ENCODE results near the gene UTP14A. TPM values are rescaled to one million over a fixed set of nuclear protein-coding genes. Genes with fewer than 3 reads are reported as not detected.

The UTP14A gene
- total and polyA plus RNA-seq, 2 experiments from 2014 or later, result 13.3 to 15.9 TPM

GRCh38 chrX:129934952-129935351 lies 29.0 kb downstream of the UTP14A start:
- 78 to 93% methylated on average over 5 of the region's 5 CpGs for WGBS, 2 experiments (ENCODE audit: low coverage in 1 of 2, low lambda C conversion rate in 2 of 2, missing lambda C conversion rate in 2 of 2)
- no peak overlapping the region for H3K9ac ChIP-seq
- H3K4me2 ChIP-seq (ENCODE audit: unreplicated experiment), result no peak overlapping the region
- H3K4me1 ChIP-seq (ENCODE audit: insufficient read depth), result no peaks in the 10 kb centered on the region; the same call in 1 of the 2 replicates
- no peaks in the 10 kb centered on the region for H3K9me3 ChIP-seq (ENCODE audit: low read depth)
- TF ChIP-seq EZH2 (IDR thresholded peaks at IDR 0.05; ENCODE audit: insufficient read depth, poor library complexity, severe bottlenecking) (no peak), EZH2phosphoT487 (IDR thresholded peaks at IDR 0.05; ENCODE audit: insufficient read depth, low read depth) (no peak)
- H3K27me3 ChIP-seq (replicated peaks; ENCODE audit: insufficient read depth), result no peaks in the 10 kb centered on the region
- no peaks in the 10 kb centered on the region for H4K20me1 ChIP-seq (ENCODE audit: insufficient read depth)
- no peak overlapping the region for H3K4me3 ChIP-seq
- H3K9me2 ChIP-seq (ENCODE audit: insufficient read depth), result no peaks in the 10 kb centered on the region
- in situ Hi-C loops (cut with MboI), result loop anchor here (25.0 kb wide), 1 partner anchor 252 kb away; no protein-coding TSS in a partner anchor
- no peak for DNase-seq
- peaks cover 4% of the 10 kb centered on the region for H3F3A ChIP-seq (ENCODE audit: insufficient read depth)
- no peaks in the 10 kb centered on the region for H3K36me3 ChIP-seq (ENCODE audit: low read depth)
- H3K27ac ChIP-seq, result no peak overlapping the region
- H3K79me2 ChIP-seq (ENCODE audit: insufficient read depth), result no peaks in the 10 kb centered on the region
- H2AFZ ChIP-seq, result no peak overlapping the region

GRCh38 chrX:129938081-129938480 lies 32.1 kb downstream of the UTP14A start:
- no peaks in the 10 kb centered on the region for H3K9me3 ChIP-seq (ENCODE audit: low read depth)
- H3K9me2 ChIP-seq (ENCODE audit: insufficient read depth), result no peaks in the 10 kb centered on the region
- H4K20me1 ChIP-seq (ENCODE audit: insufficient read depth), result no peaks in the 10 kb centered on the region
- H3K9ac ChIP-seq, result no peak overlapping the region
- in situ Hi-C loops (cut with MboI), result loop anchor here (25.0 kb wide), 1 partner anchor 249 kb away; no protein-coding TSS in a partner anchor
- WGBS, 2 experiments (ENCODE audit: low coverage in 1 of 2, low lambda C conversion rate in 2 of 2, missing lambda C conversion rate in 2 of 2), result 83% methylated on average over 2 to 4 of the region's 4 CpGs
- H3F3A ChIP-seq (ENCODE audit: insufficient read depth), result no peaks in the 10 kb centered on the region
- no peak overlapping the region for H3K4me2 ChIP-seq (ENCODE audit: unreplicated experiment)
- no peaks in the 10 kb centered on the region for H3K4me1 ChIP-seq (ENCODE audit: insufficient read depth)
- TF ChIP-seq EZH2 (IDR thresholded peaks at IDR 0.05; ENCODE audit: insufficient read depth, poor library complexity, severe bottlenecking), result no peak
- no peak for TF ChIP-seq EZH2phosphoT487 (IDR thresholded peaks at IDR 0.05; ENCODE audit: insufficient read depth, low read depth)
- DNase-seq, result no peak
- H3K79me2 ChIP-seq (ENCODE audit: insufficient read depth), result no peaks in the 10 kb centered on the region
- no peaks in the 10 kb centered on the region for H3K27me3 ChIP-seq (replicated peaks; ENCODE audit: insufficient read depth)
- no peak overlapping the region for H2AFZ ChIP-seq
- no peaks in the 10 kb centered on the region for H3K36me3 ChIP-seq (ENCODE audit: low read depth)
- H3K27ac ChIP-seq, result no peak overlapping the region
- no peak overlapping the region for H3K4me3 ChIP-seq

GRCh38 chrX:129939986-129940385 lies 34.0 kb downstream of the UTP14A start:
- Histone ChIP-seq H3K36me3 (ENCODE audit: low read depth) (no peaks in the 10 kb centered on the region), H3K27me3 (replicated peaks; ENCODE audit: insufficient read depth) (no peaks in the 10 kb centered on the region), H2AFZ (no peak overlapping the region), H3F3A (ENCODE audit: insufficient read depth) (no peaks in the 10 kb centered on the region), H3K4me2 (ENCODE audit: unreplicated experiment) (no peak overlapping the region), H3K9me3 (ENCODE audit: low read depth) (no peaks in the 10 kb centered on the region), H3K4me3 (no peak overlapping the region), H3K9me2 (ENCODE audit: insufficient read depth) (no peaks in the 10 kb centered on the region), H3K4me1 (ENCODE audit: insufficient read depth) (no peaks in the 10 kb centered on the region), H3K79me2 (ENCODE audit: insufficient read depth) (no peaks in the 10 kb centered on the region), H3K9ac (no peak overlapping the region), H3K27ac (no peak overlapping the region), H4K20me1 (ENCODE audit: insufficient read depth) (no peaks in the 10 kb centered on the region)
- DNase-seq, result no peak
- WGBS, 2 experiments (ENCODE audit: low coverage in 1 of 2, low lambda C conversion rate in 2 of 2, missing lambda C conversion rate in 2 of 2), result 17 to 39% methylated on average over 4 to 8 of the region's 8 CpGs
- TF ChIP-seq EZH2 (IDR thresholded peaks at IDR 0.05; ENCODE audit: insufficient read depth, poor library complexity, severe bottlenecking) (no peak), EZH2phosphoT487 (IDR thresholded peaks at IDR 0.05; ENCODE audit: insufficient read depth, low read depth) (no peak)
- in situ Hi-C loops (cut with MboI), result loop anchor here (25.0 kb wide), 1 partner anchor 247 kb away; no protein-coding TSS in a partner anchor

GRCh38 chrX:129940721-129941120 lies 34.8 kb downstream of the UTP14A start:
- no peaks in the 10 kb centered on the region for H3K27me3 ChIP-seq (replicated peaks; ENCODE audit: insufficient read depth)
- no peaks in the 10 kb centered on the region for H3K36me3 ChIP-seq (ENCODE audit: low read depth)
- H3K9me3 ChIP-seq (ENCODE audit: low read depth), result no peaks in the 10 kb centered on the region
- TF ChIP-seq EZH2 (IDR thresholded peaks at IDR 0.05; ENCODE audit: insufficient read depth, poor library complexity, severe bottlenecking) (no peak), EZH2phosphoT487 (IDR thresholded peaks at IDR 0.05; ENCODE audit: insufficient read depth, low read depth) (no peak)
- no peaks in the 10 kb centered on the region for H4K20me1 ChIP-seq (ENCODE audit: insufficient read depth)
- H3F3A ChIP-seq (ENCODE audit: insufficient read depth), result no peaks in the 10 kb centered on the region
- H3K9ac ChIP-seq, result no peak overlapping the region
- no peaks in the 10 kb centered on the region for H3K79me2 ChIP-seq (ENCODE audit: insufficient read depth)
- no peak for DNase-seq
- no peak overlapping the region for H3K4me3 ChIP-seq
- no peaks in the 10 kb centered on the region for H3K9me2 ChIP-seq (ENCODE audit: insufficient read depth)
- no peak overlapping the region for H2AFZ ChIP-seq
- 69 to 89% methylated on average over 2 of the region's 2 CpGs for WGBS, 2 experiments (ENCODE audit: low coverage in 1 of 2, low lambda C conversion rate in 2 of 2, missing lambda C conversion rate in 2 of 2)
- in situ Hi-C loops (cut with MboI), result loop anchor here (25.0 kb wide), 1 partner anchor 247 kb away; no protein-coding TSS in a partner anchor
- no peak overlapping the region for H3K27ac ChIP-seq
- H3K4me2 ChIP-seq (ENCODE audit: unreplicated experiment), result no peak overlapping the region
- no peaks in the 10 kb centered on the region; the same call in 1 of the 2 replicates for H3K4me1 ChIP-seq (ENCODE audit: insufficient read depth)

Data from GM23248 (cell line).